Suprapubic skin (tissue), 4 donors: ENCODE data around the gene RBM38.

ENCODE experiments used
- EP300 ChIP-seq: sonication (generic); formaldehyde crosslinking; IDR thresholded peaks from one replicate; pipeline ENCODE4 v1.6.1; 2017; ENCODE audit warnings: antibody characterized with exemption
- POLR2A ChIP-seq, 2 donors: fragments of 450-650 bp; IDR thresholded peaks; one replicate each; pipeline ENCODE4 v1.6.1; 2017; ENCODE audit warnings: antibody characterized with exemption in 2 of 2, mild to moderate bottlenecking in 2 of 2, moderate library complexity in 2 of 2
- POLR2AphosphoS5 ChIP-seq, 3 donors: sonication (generic); formaldehyde crosslinking; IDR thresholded peaks; one replicate each; pipeline ENCODE4 v1.6.1; 2017; ENCODE audit warnings: antibody characterized with exemption in 3 of 3
- TF ChIP-seq, protein P1 (sequence below), 2 donors: fragments of 200-600 bp in 1 of 2; fragments of 450-650 bp in 1 of 2; sonication (generic) in 1 of 2; IDR thresholded peaks; one replicate each; pipeline ENCODE4 v1.5.1; 2016 to 2019; ENCODE audit warnings: antibody characterized with exemption in 2 of 2, mild to moderate bottlenecking in 1 of 2, moderate library complexity in 1 of 2

DNA sequence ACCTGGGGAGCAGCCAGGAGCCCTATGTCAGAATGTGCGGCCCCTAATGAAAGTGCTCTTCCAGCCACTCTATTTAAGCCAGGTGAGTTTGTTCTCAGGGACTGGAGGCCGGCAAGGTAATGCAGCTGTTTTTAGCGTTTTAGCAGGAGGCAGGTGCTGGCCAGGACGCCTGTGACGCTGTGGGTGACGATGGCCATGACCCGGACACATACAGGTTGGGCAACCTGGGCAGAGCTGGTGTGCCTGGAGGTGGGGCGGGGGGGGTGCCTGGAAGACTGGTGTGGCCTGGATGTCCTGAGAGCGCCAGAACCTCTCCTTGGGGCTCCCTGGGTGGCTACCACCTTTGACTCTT, 51.7 kb downstream of the RBM38 start:
- TF ChIP-seq, protein P1, sequence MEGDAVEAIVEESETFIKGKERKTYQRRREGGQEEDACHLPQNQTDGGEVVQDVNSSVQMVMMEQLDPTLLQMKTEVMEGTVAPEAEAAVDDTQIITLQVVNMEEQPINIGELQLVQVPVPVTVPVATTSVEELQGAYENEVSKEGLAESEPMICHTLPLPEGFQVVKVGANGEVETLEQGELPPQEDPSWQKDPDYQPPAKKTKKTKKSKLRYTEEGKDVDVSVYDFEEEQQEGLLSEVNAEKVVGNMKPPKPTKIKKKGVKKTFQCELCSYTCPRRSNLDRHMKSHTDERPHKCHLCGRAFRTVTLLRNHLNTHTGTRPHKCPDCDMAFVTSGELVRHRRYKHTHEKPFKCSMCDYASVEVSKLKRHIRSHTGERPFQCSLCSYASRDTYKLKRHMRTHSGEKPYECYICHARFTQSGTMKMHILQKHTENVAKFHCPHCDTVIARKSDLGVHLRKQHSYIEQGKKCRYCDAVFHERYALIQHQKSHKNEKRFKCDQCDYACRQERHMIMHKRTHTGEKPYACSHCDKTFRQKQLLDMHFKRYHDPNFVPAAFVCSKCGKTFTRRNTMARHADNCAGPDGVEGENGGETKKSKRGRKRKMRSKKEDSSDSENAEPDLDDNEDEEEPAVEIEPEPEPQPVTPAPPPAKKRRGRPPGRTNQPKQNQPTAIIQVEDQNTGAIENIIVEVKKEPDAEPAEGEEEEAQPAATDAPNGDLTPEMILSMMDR (IDR thresholded peaks at IDR 0.05), result no peak
- no peak for TF ChIP-seq POLR2A (IDR thresholded peaks at IDR 0.05)
- TF ChIP-seq POLR2AphosphoS5 (IDR thresholded peaks at IDR 0.05), result no peak
- no peak for TF ChIP-seq EP300
